Measurements from ENCODE around the gene NTRK1. TPM values are rescaled to one million over a fixed set of nuclear protein-coding genes. Genes with fewer than 3 reads are reported as not detected.

NTRK1 gene
- total and polyA plus RNA-seq, 2 of the 4 experiments (the other 2 are of a cell fraction), result not detected

DNA sequence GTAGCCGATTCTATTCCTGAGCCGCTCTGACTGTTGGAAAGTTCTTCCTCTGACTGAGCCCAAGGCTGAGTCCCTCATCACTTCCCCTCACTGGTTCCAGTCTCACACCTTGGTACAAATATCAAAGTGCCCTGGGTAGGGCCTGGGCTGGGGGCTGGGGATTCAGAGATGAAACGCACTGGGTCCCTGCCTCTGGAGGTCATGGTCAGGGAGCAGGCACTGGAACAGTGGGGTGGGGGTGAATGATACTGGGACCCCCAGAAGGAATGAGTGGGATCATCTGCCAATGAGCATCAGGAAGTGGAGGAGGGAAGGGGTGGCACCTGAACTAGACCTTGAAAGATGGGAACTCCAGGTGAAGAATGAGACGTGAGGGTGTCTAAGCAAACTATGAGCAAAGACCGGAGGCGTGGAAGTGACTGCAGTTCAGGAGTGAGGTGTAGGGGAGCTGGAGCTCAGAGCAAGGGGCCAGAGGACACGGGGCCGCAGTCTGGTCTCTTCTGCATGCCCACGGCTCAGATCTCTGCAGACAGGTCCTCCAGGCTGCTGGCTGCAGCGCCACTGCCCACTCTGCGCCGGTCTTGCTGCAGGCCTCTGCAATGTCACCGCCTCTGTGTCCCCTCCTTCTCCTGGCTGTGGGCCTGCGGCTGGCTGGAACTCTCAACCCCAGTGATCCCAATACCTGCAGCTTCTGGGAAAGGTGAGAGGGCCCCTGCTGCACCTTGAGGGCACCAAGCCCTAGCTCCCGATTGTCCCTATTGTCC is 42.8 kb downstream of the NTRK1 start:
- POLR2A ChIA-PET (ENCODE audit: unreplicated experiment), result no interaction called here
- H2AK9ac ChIP-seq (replicated peaks; ENCODE audit: low read depth, low read length, poor library complexity), result no peak overlapping the region
- H3K9me3 ChIP-seq (ENCODE audit: control insufficient read depth, insufficient read depth, low read length), result no peaks in the 10 kb centered on the region
- no peak for ATAC-seq (ENCODE audit: low read depth)
- H4K20me1 ChIP-seq (ENCODE audit: insufficient read depth, low read length), result no peaks in the 10 kb centered on the region
- no peak overlapping the region for H4K91ac ChIP-seq (ENCODE audit: insufficient read depth, low read depth, low read length)
- no peak overlapping the region for H3K4ac ChIP-seq (ENCODE audit: low read depth, low read length)
- no peak overlapping the region for H3K23ac ChIP-seq (ENCODE audit: low read depth, low read length)
- no peak overlapping the region for H3K56ac ChIP-seq (ENCODE audit: extremely low read depth, insufficient read depth, low read length)
- no peak overlapping the region for H4K8ac ChIP-seq (ENCODE audit: low read depth in 2 of 2, low read length in 2 of 2)
- 88% methylated on average over 11 of the region's 15 CpGs; no CpG with 5 or more reads in 1 of the 2 experiments for WGBS, 2 experiments (ENCODE audit: extremely low coverage in 2 of 2, insufficient read length in 1 of 2)
- no peak overlapping the region for H3K4me3 ChIP-seq (ENCODE audit: insufficient read depth, low read depth, low read length)
- BruUV-seq (replicated peaks), result no TSS peak
- no peak overlapping the region for H3K4me2 ChIP-seq (ENCODE audit: low read depth, low read length)
- dilution Hi-C loops (cut with HindIII; ENCODE audit: low sequenced_read_pairs, unreplicated experiment), result no loop called here
- CTCF ChIA-PET, result no interaction called here
- DNase-seq, result no peak
- no peak overlapping the region for H3K9ac ChIP-seq (ENCODE audit: low read depth, low read length)
- H2BK120ac ChIP-seq (ENCODE audit: low read depth, low read length), result no peak overlapping the region
- no peaks in the 10 kb centered on the region for H3K27me3 ChIP-seq (ENCODE audit: control insufficient read depth, insufficient read depth, low read length)
- no peak overlapping the region for H3K18ac ChIP-seq (ENCODE audit: low read depth, low read length)
- no peak overlapping the region for H3K14ac ChIP-seq (replicated peaks; ENCODE audit: low read depth, low read length)
- H2BK15ac ChIP-seq (ENCODE audit: low read depth, low read length), result no peak overlapping the region
- no peak overlapping the region for H2BK20ac ChIP-seq (ENCODE audit: low read depth, low read length)
- in situ Hi-C loops (cut with MboI; ENCODE audit: low sequenced_read_pairs), result no loop called here
- H2AK5ac ChIP-seq (ENCODE audit: low read depth, low read length), result peak overlapping the region; percentile 20; the same call in 1 of the 2 replicates
- no peak overlapping the region for H2BK5ac ChIP-seq (ENCODE audit: low read depth, low read length, poor library complexity, severe bottlenecking)
- intact Hi-C loops (cut with micrococcal nuclease), result no loop called here
- peaks cover 22 to 78% of the 10 kb centered on the region in 2 experiments for H3K79me1 ChIP-seq (ENCODE audit: low read depth in 1 of 2, low read length in 2 of 2)
- no peak for TF ChIP-seq POLR2A (IDR thresholded peaks at IDR 0.05; ENCODE audit: low read depth, low read length)
- no peak for TF ChIP-seq MAZ (IDR thresholded peaks at IDR 0.05; ENCODE audit: borderline replicate concordance, low read depth, low read length)
- no peak for TF ChIP-seq FOS (IDR thresholded peaks at IDR 0.05; ENCODE audit: low read depth, low read length)
- TF ChIP-seq, protein P1, sequence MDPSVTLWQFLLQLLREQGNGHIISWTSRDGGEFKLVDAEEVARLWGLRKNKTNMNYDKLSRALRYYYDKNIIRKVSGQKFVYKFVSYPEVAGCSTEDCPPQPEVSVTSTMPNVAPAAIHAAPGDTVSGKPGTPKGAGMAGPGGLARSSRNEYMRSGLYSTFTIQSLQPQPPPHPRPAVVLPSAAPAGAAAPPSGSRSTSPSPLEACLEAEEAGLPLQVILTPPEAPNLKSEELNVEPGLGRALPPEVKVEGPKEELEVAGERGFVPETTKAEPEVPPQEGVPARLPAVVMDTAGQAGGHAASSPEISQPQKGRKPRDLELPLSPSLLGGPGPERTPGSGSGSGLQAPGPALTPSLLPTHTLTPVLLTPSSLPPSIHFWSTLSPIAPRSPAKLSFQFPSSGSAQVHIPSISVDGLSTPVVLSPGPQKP (IDR thresholded peaks at IDR 0.05; ENCODE audit: borderline replicate concordance, low read depth, low read length), result no peak
- no peak for TF ChIP-seq SMC3 (IDR thresholded peaks at IDR 0.05; ENCODE audit: low read depth, low read length)
- TF ChIP-seq CHD1 (IDR thresholded peaks at IDR 0.05; ENCODE audit: low read depth, low read length), result no peak
- no peak for TF ChIP-seq MXI1 (IDR thresholded peaks at IDR 0.05; ENCODE audit: borderline replicate concordance, low read depth, low read length)
- TF ChIP-seq BHLHE40 (IDR thresholded peaks at IDR 0.05; ENCODE audit: low read depth, low read length), result no peak
- no peak for TF ChIP-seq RAD21 (IDR thresholded peaks at IDR 0.05; ENCODE audit: low read length)
- TF ChIP-seq RCOR1 (IDR thresholded peaks at IDR 0.05; ENCODE audit: insufficient replicate concordance, low read length), result no peak
- TF ChIP-seq, protein P2, sequence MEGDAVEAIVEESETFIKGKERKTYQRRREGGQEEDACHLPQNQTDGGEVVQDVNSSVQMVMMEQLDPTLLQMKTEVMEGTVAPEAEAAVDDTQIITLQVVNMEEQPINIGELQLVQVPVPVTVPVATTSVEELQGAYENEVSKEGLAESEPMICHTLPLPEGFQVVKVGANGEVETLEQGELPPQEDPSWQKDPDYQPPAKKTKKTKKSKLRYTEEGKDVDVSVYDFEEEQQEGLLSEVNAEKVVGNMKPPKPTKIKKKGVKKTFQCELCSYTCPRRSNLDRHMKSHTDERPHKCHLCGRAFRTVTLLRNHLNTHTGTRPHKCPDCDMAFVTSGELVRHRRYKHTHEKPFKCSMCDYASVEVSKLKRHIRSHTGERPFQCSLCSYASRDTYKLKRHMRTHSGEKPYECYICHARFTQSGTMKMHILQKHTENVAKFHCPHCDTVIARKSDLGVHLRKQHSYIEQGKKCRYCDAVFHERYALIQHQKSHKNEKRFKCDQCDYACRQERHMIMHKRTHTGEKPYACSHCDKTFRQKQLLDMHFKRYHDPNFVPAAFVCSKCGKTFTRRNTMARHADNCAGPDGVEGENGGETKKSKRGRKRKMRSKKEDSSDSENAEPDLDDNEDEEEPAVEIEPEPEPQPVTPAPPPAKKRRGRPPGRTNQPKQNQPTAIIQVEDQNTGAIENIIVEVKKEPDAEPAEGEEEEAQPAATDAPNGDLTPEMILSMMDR (conservative IDR thresholded peaks at IDR 0.05; ENCODE audit: low read depth, low read length), result no peak
- TF ChIP-seq, protein P3, sequence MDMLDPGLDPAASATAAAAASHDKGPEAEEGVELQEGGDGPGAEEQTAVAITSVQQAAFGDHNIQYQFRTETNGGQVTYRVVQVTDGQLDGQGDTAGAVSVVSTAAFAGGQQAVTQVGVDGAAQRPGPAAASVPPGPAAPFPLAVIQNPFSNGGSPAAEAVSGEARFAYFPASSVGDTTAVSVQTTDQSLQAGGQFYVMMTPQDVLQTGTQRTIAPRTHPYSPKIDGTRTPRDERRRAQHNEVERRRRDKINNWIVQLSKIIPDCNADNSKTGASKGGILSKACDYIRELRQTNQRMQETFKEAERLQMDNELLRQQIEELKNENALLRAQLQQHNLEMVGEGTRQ (IDR thresholded peaks at IDR 0.05; ENCODE audit: low read depth, low read length), result no peak
- no peak for TF ChIP-seq MAFK (IDR thresholded peaks at IDR 0.05; ENCODE audit: low read depth, low read length)
- no peak for TF ChIP-seq NFE2L2 (IDR thresholded peaks at IDR 0.05; ENCODE audit: low read depth, low read length)
- H3K36me3 ChIP-seq (ENCODE audit: control insufficient read depth, insufficient read depth, low read length), result peaks cover 11% of the 10 kb centered on the region
- H3K4me1 ChIP-seq (ENCODE audit: control insufficient read depth, insufficient read depth, low read length), result peaks cover 28% of the 10 kb centered on the region
- H3K9me1 ChIP-seq (ENCODE audit: insufficient read depth, low read length), result peaks cover 15% of the 10 kb centered on the region
- H2AFZ ChIP-seq (replicated peaks; ENCODE audit: low read length, poor library complexity), result no peak overlapping the region
- no peak overlapping the region for H3K27ac ChIP-seq (ENCODE audit: insufficient read depth, low read length)
- no peak overlapping the region for H4K5ac ChIP-seq (ENCODE audit: low read depth, low read length)
